Measurements from ENCODE around the gene SH3BP1.

DNA sequence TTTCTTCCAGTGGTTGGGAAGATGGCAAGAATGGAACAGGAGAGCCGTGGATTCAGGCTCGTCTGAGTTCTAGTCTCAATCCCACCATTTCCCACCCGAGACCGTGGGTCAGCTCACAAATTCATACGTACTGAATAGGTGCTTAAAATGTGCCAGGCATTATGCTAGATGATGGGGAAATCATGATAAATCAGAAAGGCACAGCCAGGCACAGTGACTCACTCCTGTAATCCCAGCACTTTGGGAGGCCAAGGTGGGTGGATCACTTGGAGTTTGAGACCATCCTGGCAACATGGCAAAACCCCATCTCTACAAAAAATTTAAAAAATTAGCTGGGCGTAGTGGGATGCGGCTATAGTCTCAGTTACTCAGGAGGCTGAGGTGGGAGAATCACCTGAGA is 64.4 kb downstream of the SH3BP1 start:
- TF ChIP-seq, protein P1, sequence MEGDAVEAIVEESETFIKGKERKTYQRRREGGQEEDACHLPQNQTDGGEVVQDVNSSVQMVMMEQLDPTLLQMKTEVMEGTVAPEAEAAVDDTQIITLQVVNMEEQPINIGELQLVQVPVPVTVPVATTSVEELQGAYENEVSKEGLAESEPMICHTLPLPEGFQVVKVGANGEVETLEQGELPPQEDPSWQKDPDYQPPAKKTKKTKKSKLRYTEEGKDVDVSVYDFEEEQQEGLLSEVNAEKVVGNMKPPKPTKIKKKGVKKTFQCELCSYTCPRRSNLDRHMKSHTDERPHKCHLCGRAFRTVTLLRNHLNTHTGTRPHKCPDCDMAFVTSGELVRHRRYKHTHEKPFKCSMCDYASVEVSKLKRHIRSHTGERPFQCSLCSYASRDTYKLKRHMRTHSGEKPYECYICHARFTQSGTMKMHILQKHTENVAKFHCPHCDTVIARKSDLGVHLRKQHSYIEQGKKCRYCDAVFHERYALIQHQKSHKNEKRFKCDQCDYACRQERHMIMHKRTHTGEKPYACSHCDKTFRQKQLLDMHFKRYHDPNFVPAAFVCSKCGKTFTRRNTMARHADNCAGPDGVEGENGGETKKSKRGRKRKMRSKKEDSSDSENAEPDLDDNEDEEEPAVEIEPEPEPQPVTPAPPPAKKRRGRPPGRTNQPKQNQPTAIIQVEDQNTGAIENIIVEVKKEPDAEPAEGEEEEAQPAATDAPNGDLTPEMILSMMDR (IDR thresholded peaks at IDR 0.05; ENCODE audit: low read depth, low read length): no peak
- no peak for TF ChIP-seq EZH2phosphoT487 (IDR thresholded peaks at IDR 0.05; ENCODE audit: low read depth)
